ENCODE data around the gene COL5A1.

COL5A1 gene

DNA sequence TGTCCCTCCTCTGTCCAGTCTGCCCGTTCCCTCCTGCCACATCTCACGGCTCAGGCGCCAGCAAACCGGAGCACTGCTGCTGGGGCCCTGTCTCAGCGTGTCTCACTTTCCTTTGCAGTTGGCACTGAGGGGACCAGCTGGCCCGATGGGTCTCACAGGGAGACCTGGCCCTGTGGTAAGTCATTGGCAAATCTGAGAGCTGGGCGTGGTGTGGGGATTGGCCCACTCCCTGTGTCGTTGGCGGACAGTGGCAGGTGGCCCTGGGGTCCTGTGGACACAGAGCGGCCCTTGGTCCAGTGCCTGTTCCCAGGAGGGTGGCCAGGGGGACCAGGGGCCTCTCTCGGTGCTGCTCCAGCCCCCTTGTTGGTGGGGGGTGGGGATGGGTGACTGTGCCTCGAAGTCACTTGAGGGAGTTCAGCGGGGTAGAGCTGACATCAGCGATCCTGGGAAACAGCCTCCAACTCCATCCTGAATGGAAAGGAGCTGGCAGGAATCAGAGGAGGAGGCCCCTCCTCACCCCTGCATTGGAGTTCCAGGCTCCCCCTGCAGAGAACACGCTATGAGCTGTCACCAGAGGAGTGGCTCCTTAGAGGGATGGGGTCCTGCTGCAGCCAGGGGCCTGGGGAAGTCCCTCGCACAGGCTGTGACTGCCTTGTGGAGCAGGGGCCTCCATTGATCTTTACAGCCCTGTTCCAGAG, 111.0 kb downstream of the COL5A1 start:
- no peak for DNase-seq

DNA sequence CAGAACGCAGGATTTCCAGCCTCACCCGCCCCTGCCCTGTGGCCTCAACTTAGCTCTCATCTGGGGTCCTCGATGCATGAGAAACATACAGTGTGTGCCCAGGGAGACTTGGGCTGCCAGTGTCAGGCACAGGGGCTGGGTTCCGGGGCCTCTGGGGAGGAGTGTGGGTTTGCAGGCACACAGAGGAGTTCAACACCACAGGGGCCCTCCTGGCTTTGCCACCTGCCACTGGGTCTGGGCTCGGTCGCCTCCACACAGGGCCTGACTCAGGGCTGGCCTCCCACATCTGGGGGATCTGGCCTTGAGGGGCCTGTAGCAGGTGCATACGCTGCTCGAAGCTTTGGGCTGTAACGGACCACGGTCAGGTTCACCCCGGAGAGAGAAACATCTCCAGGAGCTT, 111.6 kb downstream of the COL5A1 start:
- no peak for DNase-seq

DNA sequence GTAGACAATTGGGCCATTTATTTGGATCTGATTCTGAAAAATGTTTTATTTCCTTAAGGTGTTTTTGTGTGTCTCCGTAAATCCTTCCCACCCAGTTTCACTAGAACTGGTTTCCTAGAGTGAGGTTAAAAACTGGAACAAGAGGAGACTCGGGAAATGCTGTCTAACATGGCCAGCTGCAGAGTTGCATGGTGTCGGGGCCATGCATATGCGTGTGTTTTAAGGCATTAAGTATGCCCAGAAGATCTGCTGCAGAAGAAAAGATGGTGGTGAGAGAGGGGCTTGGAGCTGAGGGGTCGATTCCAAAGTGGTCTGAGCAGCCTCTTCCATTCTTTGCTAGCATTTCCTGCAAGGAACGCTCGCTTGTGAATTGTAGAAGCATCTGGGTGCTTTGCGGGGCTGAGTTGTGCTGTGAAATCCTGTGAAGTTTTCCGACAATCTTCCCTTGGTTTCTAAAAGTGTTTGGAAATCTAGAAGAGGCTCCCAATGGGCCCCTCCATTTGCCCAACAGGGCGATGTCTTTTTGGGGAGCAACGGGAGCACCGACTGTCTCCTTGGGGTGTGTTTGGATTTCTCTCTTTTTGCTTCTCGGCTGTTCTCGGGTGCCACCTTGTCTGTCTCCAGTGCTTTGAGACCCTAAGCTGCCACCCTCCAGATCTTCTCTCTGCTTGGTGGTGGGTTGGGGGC, 113.8 kb downstream of the COL5A1 start:
- no peak for DNase-seq

DNA sequence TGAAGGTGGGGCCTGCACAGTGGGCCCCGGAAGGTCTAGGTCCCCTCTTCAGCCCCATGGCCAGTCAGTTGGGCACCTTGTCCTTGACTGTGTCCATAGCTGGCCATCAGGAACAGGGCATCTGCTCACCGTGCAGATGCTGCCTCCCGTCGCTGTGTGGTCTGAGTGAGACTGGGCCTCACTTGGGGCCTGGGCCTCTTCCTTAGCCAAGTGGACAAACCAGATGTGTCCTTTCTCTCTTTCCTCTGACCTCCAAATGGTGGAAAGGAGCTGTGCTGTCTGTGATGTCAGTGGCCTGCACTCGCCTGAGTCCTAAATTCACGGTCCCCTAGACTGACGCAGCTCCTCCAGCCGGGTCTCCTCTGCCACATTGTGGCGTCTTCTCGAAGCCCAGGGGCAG, 114.5 kb downstream of the COL5A1 start:
- no peak for DNase-seq

DNA sequence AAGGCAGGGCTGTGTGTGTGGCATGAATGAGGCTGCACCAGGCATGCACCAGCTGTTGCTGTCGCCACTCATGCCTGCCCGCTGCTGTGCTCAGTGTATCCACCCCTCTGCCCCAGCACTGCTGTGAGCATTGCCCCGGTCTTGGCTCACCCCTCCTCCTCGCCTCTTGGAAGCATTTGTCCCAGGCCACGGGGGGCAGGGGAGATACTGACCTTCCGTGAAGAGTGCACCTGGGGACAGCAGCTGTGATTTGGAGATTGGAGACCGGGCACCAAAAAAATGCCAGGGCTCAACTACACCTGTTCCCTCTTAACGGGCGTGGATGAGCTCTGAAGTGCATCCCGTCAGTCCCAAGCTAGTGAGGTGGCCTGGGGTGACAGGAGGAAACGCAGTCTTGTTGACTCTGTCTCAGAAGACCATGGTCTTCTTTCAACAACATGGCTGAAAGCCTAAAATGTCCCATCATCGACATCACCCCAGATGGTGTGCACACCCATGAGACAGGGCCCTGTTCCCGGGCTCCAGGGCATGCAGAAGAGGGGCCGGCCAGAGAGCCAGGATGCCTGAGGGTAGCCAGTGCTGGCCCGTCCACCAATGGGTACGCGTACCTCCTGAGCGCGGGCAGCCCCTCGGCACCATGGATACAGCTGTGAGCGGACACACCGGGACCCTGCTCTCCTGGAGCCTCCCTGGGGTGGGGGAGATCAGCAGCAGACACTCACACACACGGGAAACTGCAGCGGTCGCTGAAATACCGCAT, 115.8 kb downstream of the COL5A1 start:
- no peak for DNase-seq

DNA sequence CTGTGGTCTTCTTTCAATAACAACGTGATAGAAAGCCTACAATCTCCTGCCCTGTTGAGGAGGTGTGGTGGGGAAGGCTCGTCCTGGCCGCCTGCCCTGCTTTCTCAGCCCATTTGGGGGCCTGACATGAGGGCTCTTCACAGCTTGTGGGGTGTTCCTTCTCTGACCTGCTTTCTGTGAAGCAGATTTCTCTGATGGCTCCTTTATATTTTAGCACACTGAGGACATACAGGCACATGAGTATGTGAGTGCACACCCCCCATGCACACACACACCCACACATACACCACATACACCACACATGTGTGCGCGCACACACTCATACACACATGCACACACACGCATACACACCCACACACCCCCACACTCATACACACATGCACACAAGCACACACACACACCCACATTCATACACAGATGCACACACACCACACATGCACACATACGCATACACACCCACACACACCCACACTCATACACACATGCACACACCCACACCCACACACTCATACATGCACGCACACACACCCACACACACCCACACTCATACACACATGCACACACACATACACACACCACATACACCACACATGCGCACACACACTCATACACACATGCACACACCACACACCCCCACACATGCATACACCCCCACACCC, 117.5 kb downstream of the COL5A1 start:
- DNase-seq = no peak

DNA sequence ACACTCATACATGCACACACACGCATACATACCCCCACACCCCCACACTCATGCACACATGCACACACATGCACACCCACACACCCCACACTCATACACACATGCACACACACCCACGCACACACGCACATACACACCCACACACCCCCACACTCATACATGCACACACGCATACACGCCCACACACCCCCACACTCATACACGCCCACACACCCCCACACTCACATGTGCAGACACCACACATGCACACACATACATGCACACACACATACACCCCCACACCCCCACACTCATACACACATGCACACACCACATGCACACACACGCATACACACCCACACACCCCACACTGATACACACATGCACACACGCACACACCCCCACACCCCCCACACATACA, 118.3 kb downstream of the COL5A1 start:
- no peak for DNase-seq

DNA sequence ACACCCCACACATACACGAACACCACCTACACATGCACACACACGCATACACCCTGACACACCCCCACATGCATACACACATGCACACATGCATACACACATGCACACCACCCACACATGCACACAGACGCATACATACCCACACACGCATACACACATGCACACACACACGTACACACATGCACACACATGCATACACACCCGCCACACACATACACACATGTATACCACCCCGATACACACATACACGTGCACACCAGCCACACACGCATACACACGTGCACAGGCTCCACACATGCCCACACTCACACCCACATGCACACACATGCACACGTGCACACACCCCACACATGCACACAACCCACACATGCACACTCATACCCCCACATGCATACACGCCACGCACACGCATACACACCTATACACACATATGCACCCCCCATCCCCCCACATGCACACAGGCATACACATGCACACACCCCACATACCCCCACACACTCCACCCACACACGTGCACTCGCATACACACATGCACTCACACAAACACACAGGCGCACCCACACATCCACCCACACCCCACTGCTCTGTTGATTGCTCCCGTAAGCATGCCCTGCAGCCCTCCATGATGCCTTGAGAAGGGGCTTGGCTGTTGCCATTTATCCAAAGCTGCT, 119.3 kb downstream of the COL5A1 start:
- DNase-seq = no peak

DNA sequence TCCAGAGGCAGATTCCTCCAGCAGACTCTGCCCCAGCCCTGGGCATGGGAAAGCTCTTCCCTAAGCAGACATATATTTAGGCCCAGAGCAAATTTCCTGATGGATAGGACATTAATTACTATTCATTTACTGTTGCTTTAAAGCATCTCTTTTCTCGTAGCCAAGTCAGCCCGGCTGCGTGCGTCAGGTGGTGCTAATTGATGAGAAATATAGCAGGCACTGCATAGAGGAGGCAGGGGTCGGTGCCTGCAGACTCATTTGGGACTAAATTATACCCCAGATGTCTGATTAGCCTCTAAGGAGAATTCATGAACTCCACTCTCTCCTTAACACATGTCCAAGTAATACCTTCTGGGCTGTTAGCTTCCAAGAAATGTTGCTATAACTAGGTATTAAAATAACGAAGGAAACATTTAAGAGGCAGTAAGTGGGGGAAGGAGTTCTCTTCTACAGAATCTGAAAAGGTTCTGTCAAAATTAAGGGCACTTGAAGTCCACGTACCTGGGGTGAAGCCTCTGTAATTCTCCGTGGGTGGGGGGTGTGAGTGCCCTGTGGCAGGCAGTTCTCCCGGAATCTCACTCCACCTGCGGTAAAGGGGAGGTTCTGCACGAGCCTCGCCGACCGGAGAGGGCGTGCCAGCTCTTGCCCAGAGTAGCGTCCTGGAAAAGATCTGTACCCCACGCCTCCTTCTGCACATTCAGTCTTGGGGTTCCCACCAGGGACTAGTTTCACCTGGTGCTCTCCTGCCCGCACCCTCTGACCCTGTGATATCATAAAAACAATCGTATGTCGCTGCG, 123.1 kb downstream of the COL5A1 start:
- no peak for DNase-seq

DNA sequence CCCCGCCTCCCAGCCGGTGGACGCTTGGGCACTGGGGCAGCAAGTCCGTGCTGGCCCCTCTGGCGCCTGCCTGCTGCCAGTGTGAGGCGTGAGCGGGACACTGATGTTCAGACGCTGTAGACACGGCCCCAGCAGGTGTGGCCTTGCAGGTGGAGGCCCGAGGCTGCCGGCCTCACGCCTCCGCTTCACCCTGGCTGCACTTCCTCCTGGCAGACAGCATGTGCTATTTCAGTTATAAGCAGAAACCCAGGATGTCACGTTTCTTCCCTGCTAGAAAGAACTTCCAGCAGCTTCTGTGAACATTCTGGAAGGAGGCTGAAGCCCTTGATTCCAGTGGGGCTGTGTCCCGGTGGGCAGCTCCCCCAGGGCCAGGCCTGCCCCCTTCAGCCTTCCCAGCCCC, 124.2 kb downstream of the COL5A1 start:
- DNase-seq = no peak

DNA sequence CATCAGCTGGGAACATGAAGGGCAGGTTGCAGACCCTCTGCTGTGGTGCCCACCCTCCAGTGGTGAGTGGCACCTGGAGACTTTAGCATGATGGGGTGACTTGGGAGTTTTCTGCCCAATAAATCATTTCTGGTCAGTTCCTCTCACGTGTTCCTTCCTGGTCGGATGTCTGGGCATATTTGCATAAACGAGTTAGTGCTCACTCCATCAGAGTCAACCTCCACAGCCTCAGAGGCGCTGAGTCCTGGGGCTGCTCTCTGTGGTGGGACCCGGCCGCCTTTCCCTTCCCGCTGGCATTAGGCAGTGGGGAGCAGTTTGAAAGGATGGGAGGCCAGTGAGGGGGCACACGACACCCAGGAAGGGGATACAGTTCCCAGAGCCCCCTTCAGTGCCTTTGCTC, 125.0 kb downstream of the COL5A1 start:
- no peak for DNase-seq

DNA sequence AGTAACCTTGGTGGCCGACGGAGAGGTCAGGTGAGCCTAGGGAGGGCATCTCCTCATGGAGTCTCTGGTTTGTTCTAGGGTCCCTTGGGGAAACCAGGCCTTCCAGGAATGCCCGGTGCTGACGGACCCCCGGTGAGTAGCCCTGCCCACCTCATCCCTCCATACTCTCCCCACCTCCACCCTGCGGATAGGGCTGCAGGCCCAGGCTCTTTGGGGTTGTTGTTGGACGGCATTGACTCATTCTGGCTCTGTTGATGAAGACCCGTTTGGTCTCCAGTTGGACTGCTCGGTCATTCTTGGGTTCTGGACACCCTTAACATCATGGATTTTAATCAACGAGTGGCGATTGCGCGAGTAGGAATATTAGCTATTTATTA, 126.7 kb downstream of the COL5A1 start:
- no peak for DNase-seq

DNA sequence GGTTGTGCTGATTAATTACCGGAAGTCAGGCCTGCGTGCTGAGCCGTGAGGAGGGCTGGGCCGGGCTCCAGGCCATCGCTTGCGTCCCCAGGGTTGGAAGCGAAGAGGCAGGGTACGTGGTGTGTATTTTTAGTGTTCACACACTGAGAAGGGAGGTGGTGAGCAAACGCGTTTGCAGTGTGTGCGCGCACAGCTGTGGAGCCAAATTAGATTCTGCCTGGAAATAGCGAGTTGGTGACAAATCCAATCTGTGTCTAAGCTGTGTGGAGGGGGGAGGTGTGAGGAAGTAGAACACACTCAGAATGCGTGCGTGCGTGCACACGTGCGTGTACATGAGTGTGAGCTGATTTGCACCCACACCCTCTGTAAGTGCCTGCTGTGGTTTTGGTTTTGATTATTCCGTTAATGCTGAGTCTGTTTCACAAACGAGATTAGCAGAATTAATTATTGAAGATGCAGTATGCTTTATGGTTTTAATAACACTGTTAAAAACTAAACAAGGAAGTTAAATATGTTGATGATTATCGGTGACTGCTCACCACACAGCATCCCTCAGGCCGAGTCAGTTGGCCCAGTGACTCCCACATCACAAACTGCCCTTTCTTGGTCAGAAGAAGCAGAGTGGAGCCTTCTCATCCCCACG, 127.2 kb downstream of the COL5A1 start:
- DNase-seq = no peak

DNA sequence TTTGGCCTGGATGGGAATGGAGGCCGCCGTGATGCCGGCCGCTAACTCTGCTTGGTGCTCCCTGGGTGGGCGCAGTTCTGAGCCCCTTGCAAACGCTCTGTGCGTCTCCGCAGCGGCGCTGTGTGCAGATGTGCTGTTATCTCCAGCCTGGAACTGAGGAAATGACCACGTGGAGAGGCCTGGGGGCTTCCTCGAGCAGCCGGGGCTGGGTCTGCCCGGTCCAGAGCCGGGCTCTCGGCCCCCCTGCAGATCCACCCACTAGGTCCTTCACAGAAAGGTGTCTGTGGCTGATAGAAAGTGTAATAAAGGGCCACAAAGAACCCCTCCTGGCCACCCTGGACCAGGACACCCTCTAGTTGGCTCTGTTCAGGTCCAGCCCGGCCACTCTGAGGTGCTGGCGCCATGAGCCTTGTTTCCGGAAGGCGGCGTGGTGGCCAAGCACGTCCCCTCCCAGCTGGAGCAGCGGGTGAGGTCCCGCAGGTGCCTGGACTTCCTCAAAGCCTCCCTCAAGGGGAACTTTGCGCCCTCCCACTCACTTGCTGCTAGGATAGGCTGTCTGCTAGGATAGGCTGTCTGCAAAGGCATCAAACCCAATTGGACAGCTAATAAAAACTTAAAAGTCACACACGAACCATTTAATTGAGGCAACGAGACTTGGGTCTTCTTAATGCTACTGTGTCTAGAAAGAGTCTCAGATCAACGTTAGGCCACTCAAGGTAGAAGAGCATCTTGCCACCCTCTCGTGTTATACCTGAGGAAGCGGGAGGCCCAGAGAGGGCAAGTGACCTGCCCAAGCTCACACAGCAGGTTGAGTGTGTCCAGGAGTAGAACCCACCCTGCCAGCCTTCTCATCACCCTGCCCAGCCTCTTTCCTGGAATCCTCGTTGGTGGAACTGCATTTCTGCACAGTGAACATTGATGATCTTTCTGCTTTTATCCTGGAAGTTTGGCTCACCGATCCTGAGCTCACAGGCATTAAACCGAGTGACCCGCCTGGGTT, 129.7 kb downstream of the COL5A1 start:
- DNase-seq = peak in 1 of 2 experiments; percentile 17

DNA sequence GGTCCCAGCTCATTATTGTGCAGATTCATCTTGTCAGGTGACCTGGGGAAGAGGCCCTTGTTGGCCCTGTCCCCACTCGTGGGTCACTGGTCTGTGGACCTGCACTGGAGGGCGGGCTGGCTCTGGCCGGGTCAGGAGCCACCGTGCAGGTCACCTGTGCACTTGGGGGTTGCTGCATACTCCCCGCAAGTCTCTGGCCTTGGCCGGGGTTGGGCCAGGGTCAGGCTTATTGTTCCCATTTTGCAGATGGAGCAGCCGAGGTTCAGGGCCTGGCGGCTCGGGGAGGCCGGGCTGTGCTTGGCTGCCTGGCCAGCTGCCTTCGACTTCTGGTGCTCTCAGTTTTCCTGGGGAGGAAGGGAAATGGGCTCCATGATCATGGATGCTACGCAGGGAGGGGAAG, 130.7 kb downstream of the COL5A1 start:
- DNase-seq = no peak

DNA sequence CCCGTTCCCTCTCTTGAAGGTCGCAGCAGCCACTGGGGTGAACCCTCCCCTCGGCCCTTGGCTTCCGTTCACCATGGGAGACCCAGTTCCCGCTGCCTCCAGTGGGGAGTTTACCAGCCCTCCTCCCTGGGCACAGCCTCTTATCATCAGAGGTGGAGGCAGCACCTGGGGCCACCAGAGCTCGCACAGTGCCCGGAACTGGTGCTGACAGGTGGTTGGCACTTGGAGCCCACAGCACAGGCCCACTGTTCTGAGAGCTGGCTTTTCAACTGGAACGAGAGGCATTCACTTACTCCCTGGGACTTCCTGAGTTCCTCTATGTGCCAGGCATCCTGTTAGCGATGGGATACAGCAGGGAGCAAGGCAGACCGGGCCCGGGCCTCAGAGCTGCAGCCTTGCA, 132.2 kb downstream of the COL5A1 start:
- DNase-seq = no peak

DNA sequence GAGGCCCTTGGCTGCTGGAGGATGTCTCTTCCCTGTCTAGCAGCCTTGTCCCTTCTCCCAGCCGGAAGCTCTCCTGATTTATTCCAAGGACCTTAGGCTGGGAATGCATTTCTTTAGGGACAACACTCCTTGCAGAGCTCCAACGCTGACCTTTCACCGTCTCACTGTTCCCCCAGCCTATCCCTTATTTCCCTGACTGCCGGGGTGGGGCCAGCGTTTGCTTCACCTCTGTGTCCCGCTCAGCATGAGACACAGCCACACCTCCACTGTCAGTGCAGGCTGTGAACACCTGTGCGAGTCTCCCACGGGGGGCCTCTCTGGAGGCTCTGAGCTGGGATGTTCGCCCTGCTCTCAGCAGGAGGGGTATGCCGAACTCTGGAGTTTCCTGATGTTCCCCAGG, 132.8 kb downstream of the COL5A1 start:
- no peak for DNase-seq

DNA sequence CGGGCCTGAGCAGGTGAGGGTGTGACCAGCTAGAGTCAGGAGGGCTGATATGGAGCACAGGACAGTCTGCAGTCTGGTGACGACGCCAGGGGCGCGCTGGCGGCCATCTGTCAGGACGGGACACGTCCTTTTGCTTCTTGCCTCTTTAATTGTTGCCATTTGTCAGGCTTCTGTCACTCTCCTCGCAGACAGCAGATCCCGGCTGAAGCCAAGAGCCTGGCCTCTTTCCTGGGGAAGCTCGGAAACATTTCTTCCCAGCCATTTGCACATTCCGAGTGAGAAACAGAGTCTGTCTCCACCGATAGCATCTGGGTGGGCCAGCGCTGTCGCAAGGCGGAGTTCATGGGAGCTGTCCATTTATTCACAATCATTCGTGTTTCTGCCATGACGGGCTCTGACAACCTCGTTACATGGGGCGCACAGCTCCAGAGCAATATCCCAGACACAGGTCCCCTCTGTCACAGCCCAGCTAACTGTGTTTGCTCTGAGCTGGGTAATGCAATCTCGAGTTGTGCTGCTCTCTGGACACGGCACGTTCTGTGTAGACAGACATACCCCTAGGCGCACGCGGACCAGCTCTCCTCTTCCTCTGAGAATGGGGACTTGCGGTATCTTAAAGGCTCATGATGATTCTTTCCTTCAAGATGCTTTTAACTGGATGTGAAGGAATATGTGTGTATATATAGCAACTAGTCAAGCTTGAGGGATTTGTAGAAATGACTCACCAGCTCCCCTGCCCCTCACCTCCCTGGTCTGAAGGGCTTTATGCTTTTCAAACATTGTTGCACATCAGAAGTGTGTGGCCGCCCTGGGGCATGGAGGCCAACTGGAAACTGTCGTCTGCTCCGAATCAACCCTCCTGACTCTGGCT, 133.7 kb downstream of the COL5A1 start:
- no peak for DNase-seq

DNA sequence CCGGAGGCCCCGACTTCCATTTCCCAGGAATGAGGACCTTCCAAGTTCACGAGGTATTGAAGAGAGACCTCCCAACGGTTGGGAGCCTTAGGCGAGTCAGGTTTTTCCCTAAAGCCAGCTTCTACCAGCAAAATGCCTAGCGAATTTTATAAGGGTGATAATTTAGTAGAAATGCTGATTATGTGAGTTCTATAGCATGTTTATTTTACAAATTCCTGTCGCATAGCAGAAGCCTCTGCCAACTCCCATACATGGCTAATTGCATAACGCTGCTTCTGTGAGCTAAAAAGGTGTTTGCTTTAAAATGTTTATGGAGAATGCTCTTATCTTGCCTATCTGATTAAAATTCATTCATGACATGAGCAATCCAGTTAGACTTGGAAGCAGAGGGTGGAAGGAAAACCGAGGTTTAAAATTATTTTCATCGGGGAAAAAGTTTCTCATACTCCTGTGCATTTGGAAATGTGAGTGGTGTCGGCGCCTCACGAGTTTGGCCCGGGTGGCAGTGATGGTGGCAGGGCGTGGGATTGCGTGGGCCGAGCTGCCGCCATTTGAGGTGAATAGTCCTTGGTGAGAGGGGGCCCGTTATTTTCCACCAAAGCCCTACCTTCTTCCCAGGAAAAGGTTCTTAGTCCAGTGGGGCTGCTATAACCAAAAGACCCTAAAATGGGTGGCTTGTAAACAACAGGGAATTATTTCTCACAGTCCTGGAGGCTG, 134.6 kb downstream of the COL5A1 start:
- no peak for DNase-seq
